Activated CD4-positive, alpha-beta T cell treated with anti-CD3 and anti-CD28 coated beads, Interleukin-2, Interleukin-6, amounts not matched to agents 100 ng/mL and 50 ng/mL, durations not matched to agents 16 hours and 8 hours (primary cell): ENCODE results near the gene TMEM186.
"Not testable (repeated sequence)": the region's sequence is repeated elsewhere in the genome, so short reads cannot be mapped to it uniquely, and the experiment has no call there.

Experiments
- DNase-seq: peaks from one replicate; pipeline ENCODE4 v3.0.0-alpha.2; 2020

The TMEM186 gene

GRCh38 chr16:8773537-8773936 lies 23.9 kb downstream of the TMEM186 start:
- no peak for DNase-seq

DNA sequence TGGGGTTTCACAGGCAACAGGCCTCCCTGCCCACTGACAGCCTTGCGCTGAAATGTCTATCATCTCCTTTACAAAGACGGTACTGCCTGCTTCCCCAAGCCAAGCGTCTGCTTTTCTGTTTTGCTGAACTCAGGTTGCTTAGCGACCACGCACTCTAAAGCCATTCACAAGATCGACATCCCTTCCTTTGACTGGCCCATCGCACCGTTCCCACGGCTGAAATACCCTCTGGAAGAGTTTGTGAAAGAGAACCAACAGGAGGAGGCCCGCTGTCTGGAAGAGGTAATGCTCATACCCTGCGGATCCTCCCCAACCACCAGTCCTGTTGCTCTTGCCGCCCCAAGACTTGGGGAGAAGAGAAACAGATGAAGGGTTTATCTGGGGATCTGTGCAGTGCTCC lies 28.7 kb downstream of the TMEM186 start:
- no peak for DNase-seq

GRCh38 chr16:8768283-8768682 lies 29.2 kb downstream of the TMEM186 start:
- DNase-seq, result no peak

GRCh38 chr16:8767176-8767575 lies 30.3 kb downstream of the TMEM186 start:
- no peak for DNase-seq

DNA sequence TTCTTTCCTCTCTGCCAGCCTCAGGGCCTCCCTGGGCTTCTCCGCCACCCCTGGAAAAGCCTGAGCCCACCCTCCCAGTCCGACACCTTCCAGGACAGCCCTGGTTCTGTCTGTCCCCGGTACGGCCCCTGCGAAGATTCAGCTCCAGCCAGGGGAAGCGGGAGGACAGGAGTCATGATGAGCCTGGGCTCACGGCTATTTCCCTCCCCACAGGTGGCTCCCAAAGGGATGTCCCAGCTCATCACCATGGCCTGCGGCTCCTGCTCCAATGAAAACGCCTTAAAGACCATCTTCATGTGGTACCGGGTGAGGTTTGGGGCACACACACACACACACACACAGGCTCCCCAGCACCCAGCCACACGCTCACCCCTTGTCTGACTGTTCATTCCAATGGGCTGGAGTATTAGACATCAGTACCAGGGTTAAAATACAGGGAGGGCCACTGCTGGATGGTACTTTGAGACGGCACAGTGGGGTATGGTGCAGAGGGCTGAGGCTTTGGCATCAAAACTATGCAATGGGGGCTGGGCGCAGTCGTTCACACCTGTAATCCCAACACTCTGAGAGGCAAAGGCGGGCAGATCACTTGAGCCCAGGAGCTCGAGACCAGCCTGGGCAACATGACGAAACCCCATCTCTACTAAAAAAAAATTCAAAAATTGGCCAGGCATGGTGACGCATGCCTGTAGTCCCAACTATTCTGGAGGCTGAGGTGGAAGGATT lies 32.8 kb downstream of the TMEM186 start:
- no peak for DNase-seq

- no peak for DNase-seq
Observed at GRCh38 chr16:8763899-8764298, 33.5 kb downstream of the TMEM186 start.

DNA sequence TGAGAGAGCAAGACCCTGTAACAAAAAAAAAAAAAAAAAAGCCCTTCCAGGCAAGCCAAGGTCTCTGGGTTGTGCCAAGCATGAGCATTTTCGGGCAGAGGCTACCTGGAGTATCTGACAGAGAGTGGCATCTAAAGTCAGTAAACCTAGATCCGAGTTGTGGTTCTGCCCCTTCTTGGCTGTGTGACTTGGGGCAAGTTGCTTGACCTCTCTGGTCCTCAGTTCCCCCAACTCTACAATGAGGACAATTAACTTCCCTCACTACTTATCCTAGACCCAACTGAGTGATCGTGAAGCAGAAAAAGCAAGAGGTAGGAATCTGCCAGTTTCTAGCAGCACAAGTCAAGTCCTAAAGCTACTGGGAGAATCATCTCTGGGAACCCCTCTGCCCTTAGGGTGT lies 34.4 kb downstream of the TMEM186 start:
- DNase-seq, result no peak

GRCh38 chr16:8762254-8762653 lies 35.2 kb downstream of the TMEM186 start:
- DNase-seq, result no peak

DNA sequence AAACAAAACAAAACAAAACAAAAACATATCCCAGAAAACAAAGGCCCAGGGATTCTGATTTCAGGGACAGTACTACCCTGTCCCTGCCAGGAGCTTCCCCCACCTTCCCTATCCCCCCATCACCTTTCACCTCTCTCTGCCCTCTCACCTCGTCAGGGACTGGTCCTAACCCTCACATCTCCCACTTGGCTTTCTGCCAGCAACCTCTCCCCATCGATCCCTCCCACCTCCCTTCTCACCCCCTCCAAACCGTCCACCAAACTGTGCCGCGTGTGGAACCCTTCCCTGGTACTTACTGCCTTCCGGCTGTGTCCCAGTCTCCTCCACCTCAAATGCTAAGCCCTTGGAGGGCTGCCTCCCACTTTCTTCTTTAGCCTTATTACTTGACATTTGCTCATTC lies 36.4 kb downstream of the TMEM186 start:
- no peak for DNase-seq

GRCh38 chr16:8760021-8760420 lies 37.4 kb downstream of the TMEM186 start:
- DNase-seq, result no peak

GRCh38 chr16:8758022-8758421 lies 39.4 kb downstream of the TMEM186 start:
- no peak for DNase-seq

DNA sequence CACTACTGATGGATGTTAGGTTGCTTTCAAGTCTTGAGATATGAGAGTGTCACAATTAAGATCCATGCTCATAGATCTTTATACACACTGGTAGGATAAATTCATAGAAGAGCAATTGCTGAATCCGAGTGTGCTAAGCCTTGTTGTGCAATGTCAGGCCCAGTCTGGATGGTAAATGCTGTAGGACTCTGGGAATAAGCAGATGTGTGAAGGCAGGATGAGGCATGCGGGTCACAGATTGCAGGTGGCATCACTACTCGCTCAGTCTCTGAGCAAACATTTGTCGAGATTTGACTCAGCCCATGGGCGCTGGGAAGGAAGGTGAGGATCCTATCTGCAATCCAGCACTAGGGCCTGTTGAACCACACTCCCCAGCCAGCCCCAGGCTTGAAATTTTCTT lies 40.7 kb downstream of the TMEM186 start:
- no peak for DNase-seq

DNA sequence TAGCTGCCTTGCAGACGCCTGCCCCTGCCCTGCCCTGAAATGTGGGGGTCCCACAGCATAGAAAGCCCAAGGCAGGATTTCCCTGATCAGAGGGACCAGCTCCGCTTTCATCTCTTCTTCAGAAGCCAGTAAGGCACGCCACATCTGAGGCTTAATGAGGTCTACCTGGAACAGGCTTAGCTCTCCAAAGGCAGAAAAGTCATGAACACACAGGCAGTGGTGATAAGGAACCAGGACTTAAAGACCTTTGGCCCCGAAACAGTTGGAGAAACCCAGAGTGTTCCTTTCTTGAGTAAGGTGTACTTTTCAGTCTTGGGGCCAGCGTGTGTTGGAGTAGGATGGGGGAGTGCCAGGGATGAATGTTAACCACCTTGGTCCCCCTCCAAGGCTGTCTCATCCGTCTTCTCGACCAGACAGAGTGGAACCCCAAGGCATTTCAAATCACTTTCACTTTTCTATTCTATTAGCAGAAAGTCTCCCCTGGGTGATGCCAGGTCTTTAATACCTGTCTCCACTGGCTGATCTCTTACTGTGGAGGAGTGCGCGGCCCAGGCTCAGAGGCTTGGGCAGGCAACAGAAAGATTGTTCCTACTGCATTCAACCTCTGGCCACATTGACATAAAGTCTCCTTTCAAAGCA lies 43.9 kb downstream of the TMEM186 start:
- DNase-seq, result no peak

DNA sequence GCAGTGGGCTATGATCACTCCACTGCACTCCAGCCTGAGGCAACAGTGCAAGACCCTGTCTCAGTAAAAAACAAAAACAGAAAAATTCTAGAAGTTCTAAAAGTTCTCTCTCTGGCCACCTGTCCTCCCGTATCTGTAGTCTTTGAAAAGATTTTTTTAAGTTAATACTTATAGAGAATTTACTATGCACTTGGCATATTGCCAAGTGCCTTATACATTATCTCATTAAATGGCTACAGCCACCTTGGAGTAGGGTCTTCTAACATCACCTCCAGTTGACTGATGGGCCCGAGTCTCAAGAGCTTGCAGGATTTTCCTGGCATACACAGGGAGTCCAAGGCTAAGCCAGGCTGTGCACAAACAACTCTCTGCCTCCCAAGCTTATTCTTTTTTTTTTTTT lies 44.7 kb downstream of the TMEM186 start:
- DNase-seq, result no peak

DNA sequence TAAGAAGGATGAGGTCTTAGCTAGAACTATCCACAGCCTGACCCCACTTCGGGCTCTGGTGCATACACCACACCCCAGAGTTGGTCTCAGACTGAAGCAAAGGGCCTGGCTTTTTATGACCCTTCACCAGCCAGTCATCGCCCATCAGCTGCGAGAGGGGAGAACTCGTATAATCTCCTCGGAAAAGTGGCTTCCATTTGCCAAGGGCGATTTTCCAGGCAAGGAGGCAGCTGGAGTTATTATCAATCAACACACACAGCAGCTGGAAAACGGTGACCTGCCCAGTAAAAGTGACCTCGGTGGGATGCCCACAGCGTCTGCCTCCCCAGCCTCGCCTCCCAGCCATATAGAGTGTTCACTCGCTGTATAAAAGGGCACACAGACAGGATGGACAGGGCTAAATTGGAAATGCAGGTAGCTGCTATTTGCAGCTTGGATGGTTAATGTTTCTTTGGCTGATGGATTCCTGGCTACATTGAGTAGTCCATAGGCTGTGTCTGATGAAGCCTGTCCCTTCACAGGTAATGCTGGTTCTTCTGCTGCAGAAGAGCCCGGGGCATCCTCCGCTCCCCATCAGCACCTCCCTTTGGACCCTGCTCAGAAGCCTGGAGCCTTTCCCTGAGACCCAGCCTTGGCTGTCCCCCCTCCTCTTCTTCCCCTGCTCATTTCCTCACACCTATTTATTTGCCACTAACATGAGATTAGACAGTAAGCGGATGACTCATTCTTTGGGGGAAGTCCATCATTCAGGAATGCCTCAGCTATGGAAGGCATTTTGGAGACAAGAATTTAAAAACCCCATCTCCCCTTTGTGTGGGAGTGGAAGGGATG lies 45.7 kb downstream of the TMEM186 start:
- no peak for DNase-seq

DNA sequence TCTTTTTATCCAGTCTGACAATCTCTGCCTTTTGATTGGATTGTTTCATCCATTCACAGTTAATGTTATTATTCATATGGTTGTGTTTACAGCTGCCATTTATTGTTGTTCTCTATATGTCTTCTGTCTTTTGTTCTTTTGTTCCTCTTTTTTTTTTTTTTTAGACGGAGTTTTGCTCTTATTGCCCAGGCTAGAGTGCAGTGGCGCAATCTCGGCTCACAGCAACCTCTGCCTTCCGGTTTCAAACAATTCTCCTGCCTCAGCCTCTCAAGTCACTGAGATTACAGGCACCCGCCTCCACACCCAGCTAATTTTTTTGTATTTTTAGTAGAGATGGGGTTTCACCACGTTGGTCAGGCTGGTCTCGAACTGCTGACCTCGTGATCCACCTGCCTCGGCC lies 48.5 kb downstream of the TMEM186 start:
- DNase-seq, result not testable (repeated sequence)
